CD14-positive monocyte (primary cell): ENCODE data around the gene NCOA7. TPM values are rescaled to one million over a fixed set of nuclear protein-coding genes. Genes with fewer than 3 reads are reported as not detected.

Source experiments
- DNase-seq, 3 donors: peaks; one replicate each; pipeline ENCODE4 v3.0.0-alpha.2; 2011 to 2022
- H2AFZ ChIP-seq: 2 replicates; pipeline ENCODE4 v1.6.0; 2012; ENCODE audit warnings: mild to moderate bottlenecking, low read depth, low read length, inconsistent platforms; ENCODE audit not compliant: insufficient read depth, poor library complexity, severe bottlenecking
- H3K27ac ChIP-seq, 2 donors: 1 replicate in 1 of 2; 2 replicates in 1 of 2; pipeline ENCODE4 v1.5.1; 2012 to 2013; ENCODE audit warnings: low read length in 2 of 2, control low read depth in 1 of 2, inconsistent platforms in 1 of 2, low read depth in 1 of 2, mild to moderate bottlenecking in 1 of 2
- H3K27me3 ChIP-seq, 2 donors: one replicate each; pipeline versions ENCODE4 v1.6.0 to v1.6.1; 2011 to 2013; ENCODE audit warnings: low read length in 2 of 2; ENCODE audit not compliant: control insufficient read depth in 2 of 2, insufficient read depth in 2 of 2
- H3K36me3 ChIP-seq, 2 donors: replicated peaks in 1 of 2; 1 replicate in 1 of 2; 2 replicates in 1 of 2; pipeline versions ENCODE4 v1.5.1 to v1.6.1; 2012 to 2013; ENCODE audit warnings: low read length in 2 of 2, control low read depth in 1 of 2, inconsistent platforms in 1 of 2, mild to moderate bottlenecking in 1 of 2; ENCODE audit not compliant: insufficient read depth in 2 of 2, control insufficient read depth in 1 of 2
- H3K4me1 ChIP-seq, 2 donors: 1 replicate in 1 of 2; 2 replicates in 1 of 2; pipeline versions ENCODE4 v1.5.1 to v1.6.1; 2012 to 2013; ENCODE audit warnings: low read length in 2 of 2, control low read depth in 1 of 2, inconsistent platforms in 1 of 2, mild to moderate bottlenecking in 1 of 2, moderate library complexity in 1 of 2; ENCODE audit not compliant: insufficient read depth in 2 of 2, control insufficient read depth in 1 of 2
- H3K4me2 ChIP-seq: replicated peaks from 2 replicates; pipeline ENCODE3; 2012; ENCODE audit warnings: low read length, moderate library complexity, mild to moderate bottlenecking; ENCODE audit not compliant: poor library complexity, severe bottlenecking; ENCODE audit errors: extremely low read depth
- H3K4me3 ChIP-seq, 3 experiments: fragments of 200-600 bp in 1 of 3; sonication (generic) in 1 of 3; replicated peaks in 1 of 3; 1 replicate in 2 of 3; 2 replicates in 1 of 3; pipeline ENCODE4 v1.5.1; 2011 to 2013; ENCODE audit warnings: low read length in 3 of 3, mild to moderate bottlenecking in 3 of 3, control low read depth in 2 of 3, low read depth in 2 of 3, inconsistent platforms in 1 of 3, moderate library complexity in 1 of 3
- H3K79me2 ChIP-seq: 2 replicates; pipeline ENCODE4 v1.6.0; 2012; ENCODE audit warnings: mild to moderate bottlenecking, control low read depth, inconsistent platforms, low read length, moderate library complexity; ENCODE audit not compliant: insufficient read depth
- H3K9ac ChIP-seq: 2 replicates; pipeline ENCODE4 v1.6.0; 2017; ENCODE audit warnings: low read length, mild to moderate bottlenecking; ENCODE audit not compliant: insufficient read depth, poor library complexity, severe bottlenecking
- H3K9me3 ChIP-seq, 2 donors: replicated peaks in 1 of 2; 1 replicate in 1 of 2; 2 replicates in 1 of 2; pipeline versions ENCODE4 v1.5.1 to v1.6.1; 2012 to 2013; ENCODE audit warnings: low read length in 2 of 2, control low read depth in 1 of 2; ENCODE audit not compliant: control insufficient read depth in 1 of 2, insufficient read depth in 1 of 2
- H4K20me1 ChIP-seq: 2 replicates; pipeline ENCODE4 v1.6.0; 2012; ENCODE audit warnings: mild to moderate bottlenecking, low read length, control low read depth, moderate library complexity; ENCODE audit not compliant: insufficient read depth
- H3K27ac Mint-ChIP-seq, 7 donors: one replicate each; pipeline ENCODE4 v1.8.0; 2020; ENCODE audit warnings: mild to moderate bottlenecking in 7 of 7, mixed read lengths in 7 of 7, moderate library complexity in 6 of 7, inconsistent platforms in 2 of 7
- H3K27me3 Mint-ChIP-seq, 3 donors: one replicate each; pipeline ENCODE4 v1.8.0; 2021 to 2022; ENCODE audit warnings: low read depth in 3 of 3, mild to moderate bottlenecking in 3 of 3, mixed read lengths in 3 of 3, moderate library complexity in 3 of 3, inconsistent platforms in 1 of 3
- H3K36me3 Mint-ChIP-seq, 2 donors: one replicate each; pipeline ENCODE4 v1.8.0; 2020; ENCODE audit warnings: mixed read lengths in 2 of 2, inconsistent platforms in 1 of 2, mild to moderate bottlenecking in 1 of 2
- H3K4me1 Mint-ChIP-seq: one replicate; pipeline ENCODE4 v1.8.0; 2020; ENCODE audit warnings: mild to moderate bottlenecking, mixed read lengths
- H3K4me3 Mint-ChIP-seq, 2 donors: one replicate each; pipeline ENCODE4 v1.8.0; 2020; ENCODE audit warnings: mild to moderate bottlenecking in 2 of 2, mixed read lengths in 2 of 2, moderate library complexity in 1 of 2
- H3K9me3 Mint-ChIP-seq, 7 donors: one replicate each; pipeline ENCODE4 v1.8.0; 2020 to 2022; ENCODE audit warnings: mixed read lengths in 7 of 7, mild to moderate bottlenecking in 6 of 7, moderate library complexity in 6 of 7, inconsistent platforms in 2 of 7
- CTCF ChIP-seq: fragments of 200-600 bp; IDR thresholded peaks from one replicate; pipeline ENCODE4 v1.8.0; 2022; ENCODE audit warnings: antibody characterized with exemption, mild to moderate bottlenecking
- WGBS: methylation state at CpG from one replicate; pipeline ENCODE4 v1.1.5; 2013; ENCODE audit warnings: missing lambda C conversion rate; ENCODE audit not compliant: insufficient coverage; 5-methylcytosine and 5-hydroxymethylcytosine counted together
- intact Hi-C, 2 donors: fragments of 100-400 bp; cut with micrococcal nuclease; formaldehyde crosslinking; loops; one replicate each; pipeline versions ENCODE4 v1.15.0 to v1.15.1; 2023
- polyA plus RNA-seq, 3 donors: library from polyadenylated mRNA; depleted of rRNA in 1 of 3; unstranded in 2 of 3; stranded (reverse) in 1 of 3; fragments of 300-500 nt in 2 of 3; fragments of >200 nt in 1 of 3; fragmentation: Illumina TruSeq in 2 of 3; gene quantifications; 1 replicate in 2 of 3; 2 replicates in 1 of 3; pipeline ENCODE4 v1.2.3, GENCODE V29; 2012 to 2021

Gene NCOA7
- polyA plus RNA-seq, 3 donors: 8.3 to 21.9 (median 11.2) TPM

- no peak overlapping the region for H3K9ac ChIP-seq
- Mint-ChIP-seq H3K4me1 (peaks cover 9% of the 10 kb centered on the region), H3K9me3 (peaks cover 0 to 3% (median 0%) of the 10 kb centered on the region in 7 donors), H3K27ac (no peak overlapping the region), H3K36me3 (no peaks in the 10 kb centered on the region), H3K27me3 (peaks cover 0 to 2% (median 0%) of the 10 kb centered on the region in 3 donors), H3K4me3 (no peak overlapping the region)
- peaks cover 15 to 16% of the 10 kb centered on the region in 2 donors for H3K4me1 ChIP-seq
- no peaks in the 10 kb centered on the region for H3K9me3 ChIP-seq
- no peak overlapping the region for H3K4me2 ChIP-seq
- no peak overlapping the region for H3K4me3 ChIP-seq
- H4K20me1 ChIP-seq: no peaks in the 10 kb centered on the region
- H2AFZ ChIP-seq: no peak overlapping the region
- TF ChIP-seq CTCF: no peak
- no peak overlapping the region for H3K27ac ChIP-seq
- no peaks in the 10 kb centered on the region for H3K36me3 ChIP-seq
- WGBS: 93% methylated on average over 10 of the region's 11 CpGs
- no peaks in the 10 kb centered on the region for H3K27me3 ChIP-seq
- H3K79me2 ChIP-seq: peaks cover 18% of the 10 kb centered on the region
- intact Hi-C loops: loop anchor here in 1 of 2 donors (10.0 kb wide), 2 partner anchors 49 to 169 kb away; no protein-coding TSS in a partner anchor
- no peak for DNase-seq
Measured at GRCh38 chr6:125953502-125953875, 162.7 kb downstream of the NCOA7 start.

- 88% methylated on average over 4 of the region's 5 CpGs for WGBS
- H3K4me2 ChIP-seq: no peak overlapping the region
Measured at GRCh38 chr6:125954735-125955339, 164.1 kb downstream of the NCOA7 start.

More at GRCh38 chr6:125954735-125955339, 164.1 kb downstream of the NCOA7 start:
- H3K27ac Mint-ChIP-seq: no peak overlapping the region
- Histone ChIP-seq H3K79me2 (peaks cover 31% of the 10 kb centered on the region), H3K9me3 (no peaks in the 10 kb centered on the region), H3K36me3 (peaks cover 0 to 7% of the 10 kb centered on the region in 2 donors), H3K27ac (no peak overlapping the region), H3K27me3 (no peaks in the 10 kb centered on the region), H3K4me3 (no peak overlapping the region), H2AFZ (no peak overlapping the region), H3K9ac (no peak overlapping the region), H4K20me1 (peaks cover 11% of the 10 kb centered on the region), H3K4me1 (peaks cover 26 to 27% of the 10 kb centered on the region in 2 donors)
- H3K9me3 Mint-ChIP-seq: peaks cover 0 to 3% (median 0%) of the 10 kb centered on the region in 7 donors
- peaks cover 6% of the 10 kb centered on the region for H3K4me1 Mint-ChIP-seq
- peaks cover 0 to 2% (median 0%) of the 10 kb centered on the region in 3 donors for H3K27me3 Mint-ChIP-seq
- H3K4me3 Mint-ChIP-seq: no peak overlapping the region
- intact Hi-C loops: loop anchor here (5.0 to 10.0 kb wide), 3 partner anchors 38 to 170 kb away; no protein-coding TSS in a partner anchor
- no peak for TF ChIP-seq CTCF
- no peaks in the 10 kb centered on the region for H3K36me3 Mint-ChIP-seq
- no peak for DNase-seq
